Karpas-422 (cell line): ENCODE data around the gene KCTD5. TPM values are rescaled to one million over a fixed set of nuclear protein-coding genes. Genes with fewer than 3 reads are reported as not detected.

Source experiments
- DNase-seq: peaks from one replicate; pipeline ENCODE4 v3.0.0-alpha.2; 2015
- H2AFZ ChIP-seq: fragments of 200-600 bp; sonication (generic); 2 replicates; pipeline ENCODE4 v1.6.1; 2014; ENCODE audit warnings: antibody characterized with exemption, low read length, mixed read lengths
- H3K27ac ChIP-seq: fragments of 200-600 bp; sonication (generic); 2 replicates; pipeline ENCODE4 v1.5.1; 2014; ENCODE audit warnings: mild to moderate bottlenecking, low read length, moderate library complexity
- H3K27me3 ChIP-seq: fragments of 200-600 bp; sonication (generic); 2 replicates; pipeline ENCODE4 v1.6.1; 2014; ENCODE audit warnings: low read length, mixed read lengths
- H3K36me3 ChIP-seq: fragments of 200-600 bp; sonication (generic); 2 replicates; pipeline ENCODE4 v1.6.1; 2014; ENCODE audit warnings: low read length, mixed read lengths; ENCODE audit not compliant: insufficient read depth
- H3K4me1 ChIP-seq: fragments of 200-600 bp; sonication (generic); 2 replicates; pipeline ENCODE4 v1.6.1; 2014; ENCODE audit warnings: mild to moderate bottlenecking, low read length, mixed read lengths
- H3K4me2 ChIP-seq: fragments of 200-600 bp; sonication (generic); 2 replicates; pipeline ENCODE4 v1.6.1; 2014; ENCODE audit warnings: low read length, low read depth, mild to moderate bottlenecking; ENCODE audit not compliant: poor library complexity, severe bottlenecking
- H3K4me3 ChIP-seq: fragments of 200-600 bp; sonication (generic); 2 replicates; pipeline ENCODE4 v1.5.1; 2014; ENCODE audit warnings: mild to moderate bottlenecking, antibody characterized with exemption, low read length, mixed read lengths
- H3K79me2 ChIP-seq: fragments of 200-600 bp; sonication (generic); 2 replicates; pipeline ENCODE4 v1.6.1; 2014; ENCODE audit warnings: mild to moderate bottlenecking, low read length, mixed read lengths
- H3K9ac ChIP-seq: fragments of 200-600 bp; sonication (generic); 2 replicates; pipeline ENCODE4 v1.6.0; 2014; ENCODE audit warnings: low read length
- H3K9me2 ChIP-seq: fragments of 200-600 bp; sonication (generic), shearing (Covaris generic); replicated peaks from 2 replicates; pipeline ENCODE4 v1.6.0; 2014; ENCODE audit warnings: mild to moderate bottlenecking, low read length, moderate library complexity; ENCODE audit not compliant: insufficient read depth
- H3K9me3 ChIP-seq: fragments of 300-700, 200-600 bp; sonication (generic); 2 replicates; pipeline ENCODE4 v1.6.1; 2014; ENCODE audit warnings: low read length, mixed read lengths
- H4K20me1 ChIP-seq: fragments of 200-600 bp; sonication (generic); 2 replicates; pipeline ENCODE4 v1.6.1; 2014; ENCODE audit warnings: mild to moderate bottlenecking, antibody characterized with exemption, low read length, low read depth; ENCODE audit not compliant: insufficient read depth
- total RNA-seq: library from RNA; depleted of rRNA; stranded (reverse); fragments of >200 nt; shearing (Covaris generic); gene quantifications from 2 replicates; pipeline ENCODE4 v1.2.3, GENCODE V29; 2014; ENCODE audit warnings: low replicate concordance

KCTD5 gene
- total RNA-seq, 1 experiment from 2014 or later, result 15.7 TPM

DNA sequence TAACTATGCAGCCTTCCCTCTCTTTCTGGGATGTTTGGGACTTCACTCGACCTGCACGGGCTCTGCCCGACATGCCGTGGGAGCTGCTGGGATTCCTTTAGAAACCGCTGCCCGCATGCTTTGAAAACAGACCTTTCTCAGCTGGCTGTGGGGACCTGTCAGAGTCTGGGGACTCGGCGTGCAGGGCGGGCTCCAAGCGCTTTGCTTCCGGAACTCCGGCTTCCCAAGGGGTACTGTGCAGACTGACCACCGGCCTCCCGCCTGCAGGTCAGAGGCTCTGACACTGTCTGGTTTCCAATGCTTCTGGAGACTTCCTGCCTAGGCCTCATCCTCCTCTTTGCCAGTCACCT, 25.9 kb downstream of the KCTD5 start:
- Histone ChIP-seq H3K9me2 (no peaks in the 10 kb centered on the region), H2AFZ (no peak overlapping the region), H3K79me2 (no peaks in the 10 kb centered on the region), H4K20me1 (peaks cover 3% of the 10 kb centered on the region; the same call in 1 of the 2 replicates), H3K27me3 (no peaks in the 10 kb centered on the region), H3K36me3 (no peaks in the 10 kb centered on the region), H3K27ac (no peak overlapping the region), H3K4me2 (no peak overlapping the region), H3K9ac (no peak overlapping the region), H3K4me3 (no peak overlapping the region), H3K4me1 (no peaks in the 10 kb centered on the region), H3K9me3 (no peaks in the 10 kb centered on the region)
- no peak for DNase-seq

DNA sequence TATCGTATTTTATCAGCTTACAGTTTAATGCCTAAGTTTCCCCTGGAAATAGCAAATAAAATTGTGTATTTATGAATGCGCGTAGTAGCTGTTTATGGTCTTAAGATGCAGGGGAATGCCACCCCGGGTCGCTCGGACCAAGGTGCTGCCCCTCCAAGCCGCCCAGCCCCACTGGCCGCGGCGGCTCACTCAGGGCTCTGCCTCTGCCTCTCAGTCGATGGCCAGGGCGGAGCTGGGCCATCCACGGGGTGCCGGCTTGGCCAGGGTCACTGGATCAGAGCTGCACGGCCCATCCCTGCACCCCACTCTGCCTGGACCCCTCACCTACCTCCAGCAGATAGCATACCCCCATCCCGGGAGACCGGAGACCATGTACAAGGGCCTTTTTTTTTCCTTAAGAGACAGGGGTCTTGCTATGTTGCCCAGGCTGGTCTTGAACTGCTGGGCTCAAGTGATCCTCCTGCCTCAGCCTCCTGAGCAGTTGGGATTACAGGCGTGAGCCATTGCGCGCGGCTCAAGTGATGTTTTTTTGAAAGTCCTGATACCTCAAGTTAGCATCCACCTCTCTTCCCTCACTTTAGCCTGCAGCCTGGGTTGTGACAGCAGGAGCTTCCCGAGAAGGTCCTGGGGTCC, 26.7 kb downstream of the KCTD5 start:
- no peak overlapping the region for H3K27ac ChIP-seq
- peaks cover 3% of the 10 kb centered on the region; the same call in 1 of the 2 replicates for H4K20me1 ChIP-seq
- H3K4me1 ChIP-seq, result no peaks in the 10 kb centered on the region
- H3K9me2 ChIP-seq, result no peaks in the 10 kb centered on the region
- H3K79me2 ChIP-seq, result no peaks in the 10 kb centered on the region
- no peak overlapping the region for H3K9ac ChIP-seq
- no peaks in the 10 kb centered on the region for H3K36me3 ChIP-seq
- no peak overlapping the region for H3K4me2 ChIP-seq
- no peak for DNase-seq
- H3K4me3 ChIP-seq, result no peak overlapping the region
- no peaks in the 10 kb centered on the region for H3K27me3 ChIP-seq
- no peaks in the 10 kb centered on the region for H3K9me3 ChIP-seq
- no peak overlapping the region for H2AFZ ChIP-seq

DNA sequence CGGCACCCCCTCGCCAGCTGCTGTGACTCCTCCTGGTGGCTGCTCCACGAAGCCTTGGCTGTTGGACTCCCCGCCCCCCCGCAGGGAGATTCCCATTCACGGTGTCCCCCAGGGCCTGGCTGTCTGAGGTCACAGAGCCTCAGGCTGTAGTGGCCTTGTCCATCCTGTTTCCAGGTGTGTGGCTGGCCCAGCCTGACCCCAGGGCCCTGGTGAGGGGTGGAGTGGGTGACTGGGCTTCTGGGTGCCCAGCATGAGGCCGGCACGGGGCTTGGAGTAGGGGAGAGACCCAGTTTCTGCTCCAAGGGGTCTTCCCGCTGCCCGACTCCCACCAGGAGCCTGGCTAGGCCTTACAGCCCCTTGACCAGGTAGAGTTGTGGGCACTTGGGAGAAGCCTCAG, 27.3 kb downstream of the KCTD5 start:
- H3K9ac ChIP-seq, result no peak overlapping the region
- no peaks in the 10 kb centered on the region for H3K9me3 ChIP-seq
- DNase-seq, result no peak
- H3K79me2 ChIP-seq, result no peaks in the 10 kb centered on the region
- H3K4me2 ChIP-seq, result no peak overlapping the region
- no peaks in the 10 kb centered on the region for H3K9me2 ChIP-seq
- no peaks in the 10 kb centered on the region for H3K36me3 ChIP-seq
- H2AFZ ChIP-seq, result no peak overlapping the region
- H4K20me1 ChIP-seq, result peaks cover 3% of the 10 kb centered on the region; the same call in 1 of the 2 replicates
- H3K4me1 ChIP-seq, result no peaks in the 10 kb centered on the region
- no peak overlapping the region for H3K4me3 ChIP-seq
- H3K27ac ChIP-seq, result no peak overlapping the region
- H3K27me3 ChIP-seq, result no peaks in the 10 kb centered on the region

DNA sequence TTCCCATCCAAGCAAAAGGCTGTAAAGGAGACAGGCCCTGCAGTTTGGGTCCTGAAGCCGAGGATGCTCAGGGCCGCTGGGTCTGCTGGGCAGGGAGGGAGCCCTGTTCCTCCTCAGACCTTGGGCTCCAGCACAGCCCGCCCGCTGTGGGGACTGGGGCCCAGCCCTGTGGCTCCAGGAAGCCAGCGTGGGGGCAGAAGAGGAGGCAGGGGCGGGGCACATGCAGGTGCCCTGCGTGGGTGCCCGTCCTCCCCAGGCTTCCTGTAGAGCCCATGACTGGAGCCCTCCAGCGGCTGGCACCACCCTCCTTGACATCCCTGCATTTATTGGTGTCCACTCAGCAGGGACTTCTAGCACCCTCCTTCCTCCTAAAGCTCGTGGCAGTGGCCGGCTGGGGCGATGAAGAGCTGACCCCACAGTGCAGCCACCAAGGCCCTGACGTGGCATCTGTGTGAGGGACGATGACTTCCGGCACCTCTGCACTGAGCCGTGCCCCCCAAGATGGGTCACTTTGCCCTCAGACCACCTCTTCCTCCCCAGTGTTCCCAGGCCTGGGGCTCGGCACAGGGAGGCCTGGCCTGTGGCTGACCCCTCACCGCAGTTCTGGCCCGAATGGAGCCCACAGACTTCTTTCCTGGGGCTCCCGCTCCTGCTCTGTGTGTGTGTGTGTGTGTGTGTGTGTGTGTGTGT, 27.8 kb downstream of the KCTD5 start:
- Histone ChIP-seq H3K27ac (no peak overlapping the region), H3K4me3 (no peak overlapping the region), H2AFZ (no peak overlapping the region), H3K9ac (no peak overlapping the region), H4K20me1 (peaks cover 7% of the 10 kb centered on the region; the same call in 1 of the 2 replicates), H3K4me1 (peaks cover 1% of the 10 kb centered on the region; the same call in 1 of the 2 replicates), H3K36me3 (no peaks in the 10 kb centered on the region), H3K4me2 (no peak overlapping the region), H3K27me3 (no peaks in the 10 kb centered on the region), H3K9me3 (no peaks in the 10 kb centered on the region), H3K79me2 (no peaks in the 10 kb centered on the region), H3K9me2 (no peaks in the 10 kb centered on the region)
- no peak for DNase-seq

DNA sequence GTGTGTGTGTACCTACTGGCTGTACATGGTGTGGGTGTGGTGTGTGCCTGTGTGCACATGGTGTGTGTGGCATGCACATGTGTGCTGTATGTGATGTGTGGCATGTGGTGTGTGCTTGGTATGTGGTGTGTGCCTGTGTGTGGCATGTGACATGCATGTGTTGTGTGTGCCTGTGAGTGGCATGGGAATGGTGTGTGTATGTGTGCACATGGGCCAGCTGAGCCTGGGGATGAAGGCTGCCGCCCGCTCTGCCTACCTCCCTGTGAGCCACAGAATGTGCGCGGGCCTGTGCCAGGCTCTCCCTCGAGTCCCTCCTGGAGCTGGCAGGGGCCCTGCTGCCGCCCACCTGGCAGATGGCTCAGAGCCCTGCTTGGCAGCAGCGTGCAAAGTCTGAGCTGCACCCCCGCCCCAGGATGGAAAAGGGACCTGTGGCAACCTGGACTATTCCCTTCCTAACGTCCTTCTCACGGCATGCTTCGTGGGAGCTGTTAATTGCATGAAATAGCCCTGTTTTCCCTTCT, 28.4 kb downstream of the KCTD5 start:
- Histone ChIP-seq H3K27ac (no peak overlapping the region), H2AFZ (no peak overlapping the region), H3K79me2 (no peaks in the 10 kb centered on the region), H3K9me3 (no peaks in the 10 kb centered on the region), H3K4me3 (no peak overlapping the region), H3K27me3 (no peaks in the 10 kb centered on the region), H3K36me3 (no peaks in the 10 kb centered on the region), H3K9ac (no peak overlapping the region), H4K20me1 (peaks cover 8% of the 10 kb centered on the region; the same call in 1 of the 2 replicates), H3K4me1 (peaks cover 6% of the 10 kb centered on the region), H3K4me2 (no peak overlapping the region), H3K9me2 (no peaks in the 10 kb centered on the region)
- DNase-seq, result no peak

DNA sequence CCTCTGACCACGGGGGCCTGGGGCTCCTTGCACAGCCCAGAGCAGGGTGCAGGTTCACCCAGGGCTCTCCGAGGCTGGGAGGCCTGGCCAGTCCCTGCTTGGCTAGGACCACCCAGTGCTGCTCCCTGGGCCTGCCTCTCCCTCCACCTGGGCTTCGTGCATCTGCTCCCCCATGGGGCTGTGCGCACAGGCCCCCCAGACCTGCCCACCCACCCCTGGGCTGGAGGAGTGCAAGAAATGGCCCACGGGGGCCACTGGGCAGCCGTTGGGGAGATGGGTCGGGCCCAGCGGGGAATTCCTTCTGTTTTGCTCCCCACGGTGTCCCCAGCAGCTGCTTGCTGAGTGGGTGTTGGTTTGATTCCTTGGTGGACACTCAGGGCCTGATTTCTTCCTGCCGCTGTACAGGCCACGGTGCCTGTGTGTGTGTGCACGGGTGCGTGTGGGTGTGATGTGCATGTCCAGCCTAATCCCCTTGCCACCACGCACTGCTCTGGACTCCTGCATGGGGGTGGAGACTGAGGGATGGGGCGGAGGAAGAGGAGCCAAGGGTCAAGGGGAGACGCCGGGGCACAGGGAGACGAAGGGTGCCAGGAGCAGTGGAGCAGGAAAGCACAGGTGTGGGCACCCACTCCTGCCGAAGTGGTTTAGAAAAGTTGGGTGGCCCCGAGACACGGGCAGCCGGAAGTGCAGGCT, 29.2 kb downstream of the KCTD5 start:
- no peaks in the 10 kb centered on the region for H3K79me2 ChIP-seq
- H3K9me3 ChIP-seq, result no peaks in the 10 kb centered on the region
- no peaks in the 10 kb centered on the region for H3K27me3 ChIP-seq
- H4K20me1 ChIP-seq, result peaks cover 8% of the 10 kb centered on the region; the same call in 1 of the 2 replicates
- no peak overlapping the region for H3K4me3 ChIP-seq
- no peak overlapping the region for H3K9ac ChIP-seq
- H2AFZ ChIP-seq, result no peak overlapping the region
- peaks cover 10% of the 10 kb centered on the region for H3K4me1 ChIP-seq
- H3K27ac ChIP-seq, result no peak overlapping the region
- no peak for DNase-seq
- H3K36me3 ChIP-seq, result no peaks in the 10 kb centered on the region
- H3K4me2 ChIP-seq, result no peak overlapping the region
- H3K9me2 ChIP-seq, result no peaks in the 10 kb centered on the region

DNA sequence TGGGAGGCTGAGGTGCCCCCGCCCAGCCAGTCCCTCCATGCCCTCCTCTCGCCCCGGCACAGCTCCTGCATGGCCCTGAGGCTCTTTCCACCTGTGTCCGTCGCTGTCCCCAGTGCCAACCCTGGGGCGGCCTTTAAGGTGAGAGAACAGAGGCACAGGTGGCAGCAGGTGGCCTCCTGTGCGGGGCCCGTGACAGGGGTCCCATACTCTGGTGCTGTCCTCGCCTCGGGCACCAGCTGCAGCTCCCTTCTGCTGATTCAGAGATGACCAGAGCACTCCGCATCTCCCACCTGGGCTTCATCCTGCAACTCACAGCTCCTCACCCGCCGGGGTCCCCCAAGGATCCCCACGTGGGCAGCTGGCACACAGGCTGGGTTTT, 29.7 kb downstream of the KCTD5 start:
- Histone ChIP-seq H3K27ac (no peak overlapping the region), H2AFZ (no peak overlapping the region), H3K27me3 (no peaks in the 10 kb centered on the region), H3K4me2 (no peak overlapping the region), H3K9me2 (no peaks in the 10 kb centered on the region), H3K9me3 (no peaks in the 10 kb centered on the region), H3K36me3 (no peaks in the 10 kb centered on the region), H3K4me1 (peaks cover 10% of the 10 kb centered on the region), H3K4me3 (no peak overlapping the region), H4K20me1 (peaks cover 8% of the 10 kb centered on the region; the same call in 1 of the 2 replicates), H3K9ac (no peak overlapping the region), H3K79me2 (no peaks in the 10 kb centered on the region)
- no peak for DNase-seq

DNA sequence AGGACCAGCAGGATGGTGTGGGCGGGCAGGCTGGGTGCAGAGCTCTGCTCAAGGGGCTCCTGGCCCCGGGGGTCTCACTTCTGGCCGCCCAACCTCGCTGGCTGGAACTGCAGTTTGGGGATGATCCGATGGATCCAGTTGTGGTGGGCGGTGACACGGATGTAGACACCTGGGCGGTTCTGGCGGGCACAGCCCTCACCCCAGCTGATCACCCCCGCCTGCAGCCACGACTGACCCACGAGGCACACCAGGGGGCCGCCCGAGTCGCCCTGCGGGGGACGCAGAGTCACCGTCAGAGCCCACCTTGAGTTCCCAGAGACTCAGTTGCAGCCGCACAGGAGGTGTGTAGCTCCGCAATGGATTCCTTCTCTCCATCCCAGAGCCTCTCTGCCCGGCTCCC, 30.2 kb downstream of the KCTD5 start:
- no peak overlapping the region for H2AFZ ChIP-seq
- peaks cover 8% of the 10 kb centered on the region; the same call in 1 of the 2 replicates for H4K20me1 ChIP-seq
- H3K27me3 ChIP-seq, result no peaks in the 10 kb centered on the region
- H3K79me2 ChIP-seq, result no peaks in the 10 kb centered on the region
- no peaks in the 10 kb centered on the region for H3K36me3 ChIP-seq
- no peak overlapping the region for H3K9ac ChIP-seq
- H3K4me1 ChIP-seq, result peaks cover 10% of the 10 kb centered on the region
- no peaks in the 10 kb centered on the region for H3K9me2 ChIP-seq
- DNase-seq, result no peak
- H3K9me3 ChIP-seq, result no peaks in the 10 kb centered on the region
- H3K27ac ChIP-seq, result no peak overlapping the region
- no peak overlapping the region for H3K4me3 ChIP-seq
- no peak overlapping the region for H3K4me2 ChIP-seq
